Psoas muscle (tissue), 8 donors: ENCODE measurements around the gene UCK2. TPM values are rescaled to one million over a fixed set of nuclear protein-coding genes. Genes with fewer than 3 reads are reported as not detected.

Experiments used
- ATAC-seq, 4 donors: fragments of 200-7000 bp; cut with Tn5 transposase; one replicate each; pipeline ENCODE4 v1.9.1; 2020; ENCODE audit warnings: moderate library complexity in 3 of 4, mild to moderate bottlenecking in 2 of 4
- DNase-seq, 2 donors: peaks; one replicate each; pipeline ENCODE4 v3.0.0-alpha.2; 2020
- H3K27ac ChIP-seq: fragments of 200-600 bp; one replicate; pipeline ENCODE4 v1.8.0; 2022
- H3K27me3 ChIP-seq, 3 donors: fragments of 200-600 bp in 1 of 3; one replicate each; pipeline versions ENCODE4 v1.6.1 to v1.8.0; 2013 to 2022; ENCODE audit warnings: low read length in 2 of 3, mild to moderate bottlenecking in 2 of 3, moderate library complexity in 1 of 3; ENCODE audit not compliant: insufficient read depth in 3 of 3
- H3K36me3 ChIP-seq, 2 donors: fragments of 200-600 bp in 1 of 2; one replicate each; pipeline versions ENCODE4 v1.6.1 to v1.8.0; 2013 to 2022; ENCODE audit warnings: low read depth in 1 of 2, mild to moderate bottlenecking in 1 of 2, moderate library complexity in 1 of 2; ENCODE audit not compliant: insufficient read depth in 1 of 2
- H3K4me1 ChIP-seq: fragments of 200-600 bp; one replicate; pipeline ENCODE4 v1.8.0; 2022
- H3K4me3 ChIP-seq: fragments of 200-600 bp; one replicate; pipeline ENCODE4 v1.8.0; 2022; ENCODE audit warnings: mild to moderate bottlenecking
- H3K9me3 ChIP-seq: fragments of 200-600 bp; one replicate; pipeline ENCODE4 v1.8.0; 2022
- WGBS, 3 donors: extraction: QIAGEN DNeasy Blood & Tissue Kit; methylation state at CpG; one replicate each; pipeline versions ENCODE4 v1.1.6 to v1.1.7; 2013; 5-methylcytosine and 5-hydroxymethylcytosine counted together
- intact Hi-C, 2 donors: fragments of 100-400 bp; cut with DNase I; formaldehyde crosslinking; loops; one replicate each; pipeline versions ENCODE4 v1.11.0 to v1.14.2; 2022
- polyA plus RNA-seq, 3 donors: library from polyadenylated mRNA; stranded (reverse); fragments of 200-250 nt; gene quantifications; one replicate each; pipeline ENCODE4 v1.2.3, GENCODE V29; 2013
- total RNA-seq, 4 donors: library from RNA; stranded (reverse); fragmentation: NEBNext Ultra II Directional in 2 of 4; extraction: Animal tissue kit (Norgen Biotek cat#: 25700) in 2 of 4; gene quantifications; one replicate each; pipeline versions ENCODE4 v1.2.1 to v1.2.4, GENCODE V29; 2021 to 2023
- TF ChIP-seq, protein P1 (sequence below): fragments of 200-600 bp; IDR thresholded peaks from one replicate; pipeline ENCODE4 v1.8.0; 2022; ENCODE audit warnings: antibody characterized with exemption
- donor health status: healthy with polysubstance abuse.
- donor health status: DM: no; HTN: no; CAD: no; lungs with moderate emphysema.
- donor health status: Bipolar disorder and iron deficiency.
- donor health status: healthy.
- donor health status: DM: yes; HTN: yes; CAD: no.
- donor health status: DM: no; HTN: no; CAD: no.
- donor health status: DM: no; HTN: no; CAD: no.
- donor health status: DM: yes; HTN: yes; CAD: no.

The UCK2 gene
- total and polyA plus RNA-seq, 7 donors: 14.6 to 273 (median 25.1) TPM

DNA sequence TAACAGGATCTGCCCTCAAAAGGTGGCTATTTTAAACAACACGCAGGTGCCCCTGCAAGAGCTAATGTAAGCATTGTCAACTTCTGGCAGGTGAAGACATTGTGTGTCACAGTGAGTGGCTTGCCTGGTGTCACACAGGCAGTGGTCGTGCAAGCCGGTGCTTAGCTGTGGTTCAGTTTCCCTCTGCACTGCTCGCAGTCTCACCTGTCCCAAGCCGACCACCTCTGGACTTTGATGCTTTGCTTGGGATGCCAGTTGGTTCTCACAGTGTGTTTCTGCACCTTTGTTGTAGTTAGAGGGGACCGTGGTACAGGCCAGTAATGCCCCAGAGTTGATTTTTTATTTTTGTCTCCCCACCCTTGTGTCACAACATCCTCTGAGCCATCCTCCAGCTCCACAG lies 85.2 kb downstream of the UCK2 start:
- intact Hi-C loops: loop anchor here (5.0 to 10.0 kb wide), 6 partner anchors 145 to 530 kb away; partner anchors contain the start of genes TMCO1 (in 2 of the 2) and ALDH9A1 (in 1 of the 2)
- H3K9me3 ChIP-seq: no peaks in the 10 kb centered on the region
- peaks cover 13% of the 10 kb centered on the region for H3K4me1 ChIP-seq
- DNase-seq (no peak), ATAC-seq (no peak)
- TF ChIP-seq, protein P1, sequence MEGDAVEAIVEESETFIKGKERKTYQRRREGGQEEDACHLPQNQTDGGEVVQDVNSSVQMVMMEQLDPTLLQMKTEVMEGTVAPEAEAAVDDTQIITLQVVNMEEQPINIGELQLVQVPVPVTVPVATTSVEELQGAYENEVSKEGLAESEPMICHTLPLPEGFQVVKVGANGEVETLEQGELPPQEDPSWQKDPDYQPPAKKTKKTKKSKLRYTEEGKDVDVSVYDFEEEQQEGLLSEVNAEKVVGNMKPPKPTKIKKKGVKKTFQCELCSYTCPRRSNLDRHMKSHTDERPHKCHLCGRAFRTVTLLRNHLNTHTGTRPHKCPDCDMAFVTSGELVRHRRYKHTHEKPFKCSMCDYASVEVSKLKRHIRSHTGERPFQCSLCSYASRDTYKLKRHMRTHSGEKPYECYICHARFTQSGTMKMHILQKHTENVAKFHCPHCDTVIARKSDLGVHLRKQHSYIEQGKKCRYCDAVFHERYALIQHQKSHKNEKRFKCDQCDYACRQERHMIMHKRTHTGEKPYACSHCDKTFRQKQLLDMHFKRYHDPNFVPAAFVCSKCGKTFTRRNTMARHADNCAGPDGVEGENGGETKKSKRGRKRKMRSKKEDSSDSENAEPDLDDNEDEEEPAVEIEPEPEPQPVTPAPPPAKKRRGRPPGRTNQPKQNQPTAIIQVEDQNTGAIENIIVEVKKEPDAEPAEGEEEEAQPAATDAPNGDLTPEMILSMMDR: no peak
- H3K27me3 ChIP-seq: no peaks in the 10 kb centered on the region
- no peak overlapping the region for H3K4me3 ChIP-seq
- peaks cover 3 to 25% of the 10 kb centered on the region in 2 donors for H3K36me3 ChIP-seq
- 87 to 94% (median 92%) methylated on average over 6 of the region's 6 CpGs for WGBS, 3 donors
- H3K27ac ChIP-seq: no peak overlapping the region

DNA sequence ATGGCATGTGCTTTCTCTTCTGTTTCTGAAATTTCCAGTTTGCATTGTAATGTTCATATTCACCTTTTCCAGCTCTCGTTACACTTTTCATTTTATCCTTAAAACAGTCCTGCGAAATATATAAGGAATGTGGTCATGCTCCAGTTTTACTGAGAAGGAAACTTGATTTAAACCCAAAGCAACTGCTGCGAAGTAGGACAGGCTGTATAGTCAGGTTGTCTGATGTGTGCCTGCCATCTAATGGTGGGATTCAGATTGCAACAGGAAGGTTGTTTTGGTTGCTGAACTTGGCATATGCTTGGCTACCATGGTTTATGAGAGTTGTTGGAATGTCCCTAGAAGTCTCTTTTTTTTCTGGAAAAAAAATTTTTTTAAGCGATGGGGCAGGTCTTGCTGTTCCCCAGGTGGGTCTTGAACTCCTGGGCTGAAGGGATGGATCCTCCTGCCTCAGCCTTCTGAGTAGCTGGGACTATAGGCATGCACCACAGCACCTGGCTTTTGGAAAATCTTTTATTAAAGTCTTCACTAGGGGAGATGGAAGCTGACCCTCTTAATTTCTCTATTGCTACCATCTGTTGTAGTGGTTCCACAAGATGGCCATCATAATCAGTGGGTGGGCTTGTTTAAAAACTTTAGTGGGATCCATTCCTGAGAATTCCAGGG lies 86.9 kb downstream of the UCK2 start:
- Histone ChIP-seq H3K9me3 (no peaks in the 10 kb centered on the region), H3K36me3 (peaks cover 0 to 9% of the 10 kb centered on the region in 2 donors), H3K27me3 (no peaks in the 10 kb centered on the region), H3K27ac (no peak overlapping the region), H3K4me1 (peaks cover 13% of the 10 kb centered on the region), H3K4me3 (no peak overlapping the region)
- DNase-seq (no peak), ATAC-seq (peak; percentile 79 to 96 (median 86))
- WGBS, 3 donors: 4 to 9% (median 5%) methylated on average over 4 of the region's 4 CpGs
- intact Hi-C loops: loop anchor here (1.0 to 10.0 kb wide), 8 partner anchors 147 to 532 kb away; partner anchors contain the start of genes TMCO1 (in 2 of the 2) and ALDH9A1 (in 1 of the 2)
- TF ChIP-seq, protein P1: peak; percentile 92

GRCh38 chr1:165915480-165915879 lies 88.1 kb downstream of the UCK2 start:
- H3K36me3 ChIP-seq: no peaks in the 10 kb centered on the region
- H3K4me1 ChIP-seq: peaks cover 13% of the 10 kb centered on the region
- H3K9me3 ChIP-seq: no peaks in the 10 kb centered on the region
- TF ChIP-seq, protein P1: no peak
- ATAC-seq: no peak
- WGBS, 3 donors: 84 to 91% (median 86%) methylated on average over 2 of the region's 2 CpGs
- no peak overlapping the region for H3K27ac ChIP-seq
- H3K4me3 ChIP-seq: no peak overlapping the region
- intact Hi-C loops: loop anchor here (2.0 to 10.0 kb wide), 4 partner anchors 151 to 521 kb away; partner anchors contain the start of gene TMCO1 (in 1 of the 2)
- H3K27me3 ChIP-seq: no peaks in the 10 kb centered on the region
- DNase-seq: no peak

DNA sequence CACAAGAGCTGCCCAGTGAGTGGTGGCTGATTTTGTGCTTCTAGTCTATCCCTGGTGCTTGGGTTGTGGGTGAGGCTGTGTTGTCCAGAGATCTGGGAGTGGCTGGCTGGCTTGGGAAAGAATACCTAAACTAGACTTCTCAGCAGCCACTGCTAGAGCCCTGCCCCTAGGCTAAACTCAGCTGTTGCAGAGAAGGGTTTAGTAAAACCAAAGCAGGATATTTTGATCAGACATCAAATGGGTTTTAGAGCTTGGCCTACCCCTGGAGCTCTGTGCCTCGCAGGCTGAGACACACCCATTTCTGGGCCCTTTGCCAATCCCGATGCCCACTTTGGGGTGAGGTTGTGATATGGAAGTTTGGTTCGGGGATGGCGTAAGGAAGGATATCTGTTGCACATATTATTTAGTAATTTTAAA lies 88.5 kb downstream of the UCK2 start:
- Histone ChIP-seq H3K27me3 (no peaks in the 10 kb centered on the region), H3K27ac (no peak overlapping the region), H3K4me1 (peaks cover 13% of the 10 kb centered on the region), H3K36me3 (no peaks in the 10 kb centered on the region), H3K4me3 (no peak overlapping the region), H3K9me3 (no peaks in the 10 kb centered on the region)
- 53 to 56% (median 55%) methylated on average over 4 of the region's 4 CpGs for WGBS, 3 donors
- DNase-seq (no peak), ATAC-seq (no peak)
- TF ChIP-seq, protein P1: no peak
- intact Hi-C loops: loop anchor here (2.0 to 10.0 kb wide), 4 partner anchors 151 to 521 kb away; partner anchors contain the start of gene TMCO1 (in 1 of the 2)
